ENCODE measurements around the gene MFSD1.

The MFSD1 gene

DNA sequence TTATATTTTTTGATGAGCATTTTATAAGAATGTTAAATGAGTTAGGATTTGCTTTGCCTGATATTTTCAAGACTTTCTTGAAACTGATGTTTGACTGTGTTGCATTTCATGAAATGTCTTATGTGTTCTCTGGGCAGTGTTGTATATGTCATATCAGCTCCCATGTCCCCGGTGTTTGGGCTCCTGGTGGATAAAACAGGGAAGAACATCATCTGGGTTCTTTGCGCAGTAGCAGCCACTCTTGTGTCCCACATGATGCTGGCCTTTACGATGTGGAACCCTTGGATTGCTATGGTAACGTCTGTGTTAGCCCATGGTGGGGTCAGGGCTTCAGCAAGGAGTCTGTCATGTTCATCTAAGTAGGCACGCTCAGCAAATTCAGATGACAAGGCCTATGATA, 20.0 kb downstream of the MFSD1 start:
- no peak for DNase-seq

DNA sequence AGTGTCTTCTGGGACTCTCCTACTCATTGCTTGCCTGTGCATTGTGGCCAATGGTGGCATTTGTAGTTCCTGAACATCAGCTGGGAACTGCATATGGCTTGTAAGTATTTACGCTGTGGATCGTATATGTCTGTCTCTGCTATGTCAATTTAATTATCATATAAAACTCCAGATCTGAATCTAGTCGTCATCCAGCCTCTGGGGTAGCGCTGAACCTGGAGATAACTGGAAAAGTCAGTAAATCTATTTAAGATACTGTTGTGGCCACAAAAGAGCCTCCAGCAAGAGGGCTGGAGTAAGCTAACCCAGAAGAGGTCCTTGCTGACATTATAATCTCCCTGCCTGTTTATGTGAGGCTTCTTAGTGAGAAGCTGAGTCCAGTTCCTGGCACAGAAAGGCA, 21.6 kb downstream of the MFSD1 start:
- DNase-seq = no peak

DNA sequence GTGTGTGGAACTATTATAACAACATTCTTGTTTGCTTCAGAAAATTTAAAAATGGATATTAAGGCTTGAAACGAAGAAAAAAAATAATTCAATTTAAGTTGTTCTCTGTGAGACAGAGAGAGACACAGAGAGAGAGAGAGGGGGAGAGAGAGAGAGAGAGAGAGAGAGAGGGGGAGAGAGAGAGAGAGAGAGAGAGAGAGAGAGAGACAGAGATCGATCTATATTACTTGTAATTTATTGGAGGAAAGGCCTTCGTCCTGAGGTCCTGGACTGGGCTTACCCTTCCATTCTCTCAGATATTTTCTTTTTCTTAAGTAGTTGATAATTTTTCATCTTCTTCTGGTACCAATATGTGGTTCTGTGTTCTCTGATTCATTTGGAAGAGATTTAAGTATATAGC, 25.9 kb downstream of the MFSD1 start:
- no peak for DNase-seq

DNA sequence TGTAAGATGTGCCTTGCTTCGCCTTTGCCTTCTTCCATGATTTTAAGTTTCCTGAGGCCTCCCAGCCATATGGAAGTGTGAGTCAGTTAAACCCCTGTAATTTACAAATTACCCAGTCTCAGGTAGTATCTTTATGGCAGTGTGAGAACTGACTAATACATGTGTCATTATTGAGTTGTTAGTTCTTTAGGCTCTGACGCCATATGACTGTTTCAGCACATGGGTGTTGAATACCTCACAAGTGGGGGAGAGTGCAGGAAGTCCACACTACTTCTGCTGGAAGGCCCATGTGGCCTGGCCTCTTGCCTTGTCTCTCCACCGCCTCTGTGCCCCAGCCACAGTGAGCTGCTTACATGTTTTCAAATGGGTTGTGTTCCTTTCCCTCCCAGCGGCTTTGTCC, 28.5 kb downstream of the MFSD1 start:
- no peak for DNase-seq

DNA sequence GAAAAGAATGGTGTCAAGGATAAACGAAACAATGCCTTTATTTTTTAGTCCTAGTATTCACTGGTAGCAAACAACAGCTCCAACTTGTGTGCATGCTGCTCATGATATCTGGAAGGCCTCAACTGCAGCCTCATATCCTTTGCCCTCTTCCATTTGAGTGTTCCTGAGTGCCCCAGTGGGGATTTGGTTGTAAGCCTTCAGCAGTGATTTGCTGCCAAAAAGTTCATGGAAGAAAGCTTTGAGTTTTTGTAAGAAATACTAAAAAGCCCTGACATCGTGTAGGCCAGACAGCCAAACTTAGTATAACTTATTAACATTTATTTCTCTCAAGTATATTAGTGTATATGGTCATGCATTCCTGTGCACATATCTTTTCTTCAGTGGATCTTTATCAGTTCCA, 30.0 kb downstream of the MFSD1 start:
- no peak for DNase-seq

DNA sequence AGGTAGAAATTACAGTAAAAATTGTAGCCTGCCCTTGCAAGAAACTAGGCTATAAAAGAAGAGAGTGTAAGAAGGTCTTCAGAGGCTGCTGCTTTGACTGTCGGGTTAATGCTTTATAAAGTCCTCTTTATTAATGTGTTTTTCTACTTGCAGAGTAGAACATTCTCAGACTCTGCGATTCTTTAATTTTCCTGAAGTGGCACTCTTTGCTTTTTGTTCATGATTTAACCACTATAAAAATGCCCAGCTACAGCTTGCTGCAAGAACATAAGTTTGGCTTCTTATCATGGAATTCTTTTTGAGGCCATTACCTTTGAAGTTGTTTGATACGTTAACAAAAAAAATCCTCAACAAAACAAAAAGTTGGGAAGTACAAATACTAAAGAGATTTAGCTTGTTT, 33.8 kb downstream of the MFSD1 start:
- no peak for DNase-seq

DNA sequence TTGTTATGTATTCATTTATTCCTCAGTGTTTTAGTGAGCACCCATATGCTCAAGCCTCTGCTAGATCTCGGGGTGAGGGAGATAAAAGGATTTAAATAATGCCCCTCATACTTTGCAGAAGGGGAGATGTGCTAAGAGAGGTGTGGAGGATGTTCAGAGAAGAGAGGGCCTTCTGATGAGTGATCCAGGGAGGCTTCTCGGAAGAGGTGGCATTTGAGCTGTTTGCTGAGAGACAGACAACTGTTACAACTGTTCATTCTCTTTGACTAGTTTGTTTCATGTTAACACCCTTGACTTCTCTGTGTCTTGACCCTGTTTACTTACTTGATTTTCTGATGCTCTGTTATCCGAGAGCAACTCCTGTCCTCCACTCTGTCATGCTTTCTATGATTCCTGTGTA, 34.5 kb downstream of the MFSD1 start:
- no peak for DNase-seq

DNA sequence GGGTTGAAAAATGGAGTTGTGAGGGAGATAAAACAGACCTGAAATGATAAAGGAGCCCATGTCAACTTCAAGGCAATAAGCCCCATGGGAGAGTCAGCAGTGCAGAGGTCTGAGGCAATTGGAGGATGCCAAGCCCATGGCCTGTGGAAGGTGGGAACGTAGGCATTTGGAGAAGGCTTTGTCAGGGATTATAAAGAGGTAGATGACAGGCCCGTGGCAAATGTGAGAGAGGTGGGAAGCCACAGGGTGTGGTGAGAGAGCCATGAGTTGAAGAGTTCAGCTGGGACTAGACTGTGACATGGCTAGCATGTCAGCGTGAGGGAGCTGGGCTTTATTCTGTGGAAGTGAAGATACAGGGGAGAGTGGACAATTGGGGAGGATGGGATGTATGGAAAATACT, 35.4 kb downstream of the MFSD1 start:
- no peak for DNase-seq

DNA sequence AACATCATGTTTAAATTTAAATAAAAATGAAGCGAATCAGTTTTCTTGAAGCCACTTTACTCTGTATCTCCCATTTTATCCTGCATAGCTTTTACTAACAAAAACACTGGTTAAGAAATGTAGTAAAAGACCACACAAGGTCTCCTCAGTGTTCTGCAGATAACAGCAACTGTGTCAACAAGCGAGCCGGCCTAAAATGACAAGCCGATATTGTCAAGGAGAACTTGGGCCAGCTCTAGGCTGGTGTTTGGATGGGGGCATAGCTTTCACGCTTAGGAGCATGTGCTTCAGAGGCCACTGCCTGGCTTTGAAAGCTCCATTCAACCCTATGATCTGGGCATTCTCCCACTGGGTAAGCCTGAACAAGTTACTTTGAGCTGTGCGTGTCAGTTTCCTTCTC, 38.1 kb downstream of the MFSD1 start:
- DNase-seq = no peak

DNA sequence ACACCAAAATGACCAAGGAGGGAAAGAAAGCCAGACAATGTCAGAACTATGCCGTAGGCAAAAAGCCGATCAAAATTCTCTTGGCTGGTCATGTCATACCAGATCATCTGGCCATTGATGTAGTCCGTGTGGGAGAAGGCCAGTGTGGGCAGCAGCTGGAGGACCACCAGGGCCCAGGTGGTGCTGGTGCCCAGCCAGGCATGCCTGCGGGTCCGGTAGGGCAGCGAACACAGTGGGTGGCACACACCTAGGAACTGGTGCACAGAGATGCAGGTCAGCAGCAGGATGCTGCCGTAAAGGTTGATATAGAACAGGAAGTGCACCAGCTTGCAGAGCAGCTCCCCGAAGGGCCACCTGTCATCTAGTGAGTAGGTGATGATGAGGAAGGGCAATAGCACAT, 39.5 kb downstream of the MFSD1 start:
- no peak for DNase-seq

DNA sequence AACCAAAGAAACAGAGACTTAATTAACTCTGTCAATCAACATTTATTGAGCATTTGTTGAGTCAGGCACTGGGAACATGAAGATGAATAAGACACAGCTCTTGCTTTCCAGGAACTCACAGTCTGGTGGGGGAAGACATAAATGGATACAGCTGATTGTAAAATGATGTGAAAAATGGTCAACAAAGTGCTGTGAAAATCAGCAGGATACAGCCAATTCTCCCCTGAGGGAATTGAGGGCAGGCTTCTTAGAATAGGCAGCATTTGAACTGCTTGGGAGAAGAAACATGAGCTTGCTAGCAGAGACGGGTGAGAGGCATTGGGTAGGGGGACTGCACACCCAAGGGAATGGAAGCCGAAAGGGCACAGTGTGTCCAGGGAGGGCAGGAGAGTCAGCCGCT, 41.1 kb downstream of the MFSD1 start:
- no peak for DNase-seq

DNA sequence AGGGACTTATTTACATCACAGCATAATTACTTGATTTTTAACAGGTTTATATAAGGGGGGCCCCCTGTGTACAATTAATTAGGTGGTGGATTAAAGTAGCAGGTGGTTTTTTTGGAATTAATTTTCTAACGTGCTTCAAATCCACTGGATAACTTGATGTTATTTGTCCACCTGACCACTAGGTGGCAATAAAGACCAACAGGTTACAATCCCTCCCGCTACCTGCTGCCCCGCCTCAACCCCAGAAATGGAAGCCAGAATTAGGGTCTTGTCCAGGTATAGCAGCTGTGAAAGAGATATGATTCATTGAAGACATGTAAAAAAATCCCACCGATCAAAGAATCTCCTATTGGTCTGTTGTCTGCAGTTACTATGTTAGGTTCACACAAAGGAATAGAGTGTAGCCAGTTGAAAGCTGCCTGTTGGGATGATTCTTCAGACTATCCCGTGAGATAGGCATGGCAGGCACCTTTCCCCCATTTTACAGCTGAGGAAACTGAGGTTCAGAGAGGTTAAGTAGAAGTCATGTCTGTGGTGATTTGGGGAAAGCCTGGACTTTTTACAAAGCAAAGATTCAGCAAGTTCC, 44.0 kb downstream of the MFSD1 start:
- DNase-seq = peak; percentile 47

DNA sequence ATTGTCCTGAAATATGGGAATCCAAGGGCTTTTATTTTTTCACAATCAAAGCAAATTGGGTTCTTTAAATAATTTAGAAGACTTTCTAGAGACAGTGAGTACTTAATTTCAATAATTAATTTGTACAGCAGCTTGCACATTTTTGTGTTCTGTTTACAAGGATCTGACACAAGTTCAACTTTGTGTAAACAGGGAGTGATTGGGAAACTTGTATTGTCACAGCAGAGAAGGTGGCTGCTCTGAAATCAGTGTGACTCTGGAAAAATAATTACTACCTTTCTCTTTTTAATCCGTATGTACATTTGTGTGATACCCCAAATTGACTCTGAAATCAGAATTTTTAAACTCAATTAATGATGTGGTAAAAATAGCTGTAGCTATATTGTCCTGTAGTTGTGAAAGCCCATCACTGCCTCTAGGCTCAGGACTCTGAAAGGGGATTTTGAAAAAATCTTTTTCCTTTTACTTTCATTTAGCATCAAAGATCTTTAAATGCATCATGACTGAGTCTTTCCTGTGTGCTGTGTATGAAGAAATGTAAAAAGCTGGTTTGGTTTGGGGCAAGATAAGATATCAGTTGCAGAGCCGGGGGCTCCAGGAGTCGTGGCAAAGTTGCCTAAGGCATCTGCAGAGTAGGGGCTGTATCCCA, 45.1 kb downstream of the MFSD1 start:
- no peak for DNase-seq

DNA sequence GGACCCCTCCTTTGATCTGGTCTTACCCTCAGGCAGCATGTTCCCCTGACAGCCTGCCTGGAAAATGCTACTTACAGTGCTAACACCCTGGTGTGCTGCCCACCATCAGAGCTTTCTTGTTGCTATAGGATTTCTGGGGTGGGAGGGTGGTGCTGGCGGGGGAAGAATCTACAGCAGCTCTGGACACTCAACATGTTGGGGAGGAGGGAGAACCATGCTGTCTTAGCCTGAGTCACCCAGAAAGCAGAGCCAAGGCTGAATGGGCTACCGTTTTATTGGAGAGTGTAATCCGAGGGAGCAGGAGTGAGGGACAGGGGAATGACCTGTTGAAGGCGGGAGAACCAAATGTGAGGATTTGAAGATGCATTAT, 45.6 kb downstream of the MFSD1 start:
- no peak for DNase-seq

DNA sequence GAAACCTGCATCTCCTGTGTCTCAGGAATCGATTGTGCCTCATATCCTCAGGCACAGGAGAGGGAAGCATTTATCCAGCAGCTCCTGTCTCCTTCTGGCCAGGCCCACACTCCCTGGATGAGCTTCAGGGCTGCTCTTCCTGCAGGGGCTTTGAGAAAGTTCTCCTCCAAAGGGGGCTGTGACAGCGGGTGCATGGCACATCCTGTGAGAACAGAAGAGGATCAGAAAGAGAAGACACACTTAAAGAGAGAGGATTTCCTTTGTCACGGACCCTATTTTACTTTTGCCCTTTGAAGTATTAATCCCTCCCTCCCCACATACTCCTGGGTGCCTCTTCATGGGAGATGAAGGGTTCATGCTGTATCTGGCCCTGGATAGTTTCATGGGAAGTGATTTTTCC, 46.0 kb downstream of the MFSD1 start:
- no peak for DNase-seq

DNA sequence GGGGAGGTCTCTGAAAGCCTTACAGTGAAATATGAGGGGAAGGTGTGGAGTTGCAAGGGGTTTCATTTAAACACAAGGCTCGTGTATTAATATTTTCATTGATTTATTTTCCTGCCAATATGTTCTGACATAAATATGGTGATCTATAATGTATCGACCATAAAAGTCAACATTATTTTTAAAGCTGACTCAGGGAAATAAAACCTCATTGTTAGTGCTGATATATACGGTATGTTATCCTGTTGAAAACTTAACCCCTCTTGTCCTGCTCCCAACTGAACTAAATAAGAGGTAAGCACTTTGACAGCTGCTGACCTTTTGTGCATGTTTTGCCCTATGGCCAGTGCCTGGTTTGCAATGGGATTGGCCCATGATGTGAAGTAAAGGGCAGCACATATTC, 47.9 kb downstream of the MFSD1 start:
- DNase-seq = no peak

DNA sequence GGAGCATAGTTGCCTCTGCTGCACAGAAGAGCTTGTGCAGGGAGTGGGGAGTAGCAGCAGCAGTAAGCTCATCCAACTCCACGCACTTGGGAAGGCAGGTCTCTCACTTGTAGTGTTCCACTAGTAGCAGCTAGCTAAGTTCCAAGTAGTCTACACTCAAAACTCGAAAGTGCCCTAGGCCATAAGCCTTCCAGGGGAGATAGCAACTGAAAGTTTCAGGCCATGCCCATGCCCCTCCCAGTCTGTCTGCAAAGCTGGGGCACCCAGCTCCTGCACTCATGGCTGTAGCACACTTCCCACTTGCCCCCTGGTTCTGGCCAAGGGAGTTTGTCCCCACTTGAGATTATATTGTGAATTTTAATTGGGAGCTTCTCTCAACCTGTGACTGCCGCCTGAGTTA, 57.5 kb downstream of the MFSD1 start:
- no peak for DNase-seq

DNA sequence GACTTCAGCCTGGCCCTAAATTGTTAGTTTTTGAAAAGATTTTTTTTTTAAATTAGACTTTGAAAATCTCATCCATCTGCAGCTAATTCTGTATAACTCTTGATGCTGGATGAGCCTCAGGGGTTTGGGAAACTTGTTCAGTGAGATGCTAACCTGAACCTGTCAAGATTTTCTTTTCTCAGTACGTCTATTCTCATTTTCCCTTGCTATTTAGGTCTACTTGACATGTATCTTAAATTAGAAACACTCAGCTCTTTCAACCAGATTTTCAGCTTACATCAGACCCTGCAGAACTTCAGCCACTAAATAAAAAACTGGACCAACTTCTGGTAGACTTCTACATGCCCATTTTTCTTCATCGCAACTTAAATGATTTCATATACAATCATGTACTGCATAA, 61.4 kb downstream of the MFSD1 start:
- no peak for DNase-seq

DNA sequence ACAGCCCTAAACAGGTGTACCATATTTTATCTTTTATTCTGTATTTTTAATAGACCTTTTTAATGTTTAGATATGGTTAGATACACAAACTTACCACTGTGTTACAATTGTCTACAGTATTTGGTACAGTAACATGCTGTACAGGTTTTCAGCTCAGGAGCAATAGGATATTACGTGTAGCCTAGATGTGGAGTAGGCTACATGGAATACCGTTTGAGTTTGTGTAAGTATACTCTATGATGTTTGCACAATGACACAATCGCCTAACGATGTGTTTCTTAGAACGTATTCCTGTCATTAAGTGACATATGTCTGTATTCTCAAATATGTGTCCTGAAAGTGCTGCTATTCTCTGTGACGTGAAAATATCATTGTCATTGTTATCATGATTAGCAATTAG, 62.6 kb downstream of the MFSD1 start:
- no peak for DNase-seq

DNA sequence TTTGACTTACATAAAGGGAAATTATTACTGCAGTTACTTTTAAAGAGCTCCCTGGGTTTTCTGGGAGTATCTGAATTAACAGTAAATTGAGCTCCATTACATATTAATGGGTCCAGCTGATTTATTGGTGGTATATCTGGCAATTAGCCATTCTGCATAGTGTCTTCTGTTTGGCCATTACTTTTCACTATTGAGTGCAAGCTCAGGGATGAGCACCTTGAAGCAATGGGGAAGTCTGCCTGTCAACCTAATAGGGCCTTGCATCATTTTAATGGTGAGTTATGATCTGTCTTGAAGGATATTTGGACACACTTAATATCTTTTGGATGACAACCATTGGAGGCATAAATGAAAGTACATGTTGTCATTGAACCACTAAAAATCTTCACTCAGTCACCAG, 73.8 kb downstream of the MFSD1 start:
- DNase-seq = no peak
